SK-N-SH (cell line): Measurements from ENCODE around the gene IWS1.

Experiments
- CTCF ChIP-seq: fragments of 200-600 bp; sonication (generic); IDR thresholded peaks from 2 replicates; pipeline ENCODE4 v1.6.1; 2017; ENCODE audit warnings: antibody characterized with exemption, mild to moderate bottlenecking, moderate library complexity
- EP300 ChIP-seq, 2 experiments: IDR thresholded peaks; 2 replicates each; pipeline versions ENCODE4 v1.4.0 to v1.6.1; 2012; ENCODE audit warnings: borderline replicate concordance in 1 of 2, low read depth in 1 of 2, low read length in 1 of 2
- EZH2phosphoT487 ChIP-seq: fragments of 200-600 bp; sonication (generic); IDR thresholded peaks from 2 replicates; pipeline ENCODE4 v1.6.1; 2017; ENCODE audit warnings: low read depth, mixed run types, mild to moderate bottlenecking, antibody characterized with exemption, moderate library complexity, borderline replicate concordance
- FOSL2 ChIP-seq: IDR thresholded peaks from 2 replicates; pipeline ENCODE4 v1.4.0; 2012; ENCODE audit warnings: low read depth, mild to moderate bottlenecking, moderate library complexity, borderline replicate concordance
- GABPA ChIP-seq: IDR thresholded peaks from 2 replicates; pipeline ENCODE4 v1.4.0; 2012; ENCODE audit warnings: low read depth, mild to moderate bottlenecking
- MAX ChIP-seq: IDR thresholded peaks from 2 replicates; pipeline ENCODE4 v1.4.0; 2012; ENCODE audit warnings: low read depth
- POLR2AphosphoS5 ChIP-seq: IDR thresholded peaks from 2 replicates; pipeline ENCODE4 v1.6.1; 2012; ENCODE audit warnings: low read depth, low read length
- REST ChIP-seq: IDR thresholded peaks from 2 replicates; pipeline ENCODE4 v1.6.1; 2012; ENCODE audit warnings: mild to moderate bottlenecking, low read depth, low read length, moderate library complexity
- SIN3A ChIP-seq: IDR thresholded peaks from 2 replicates; pipeline ENCODE4 v1.6.1; 2012; ENCODE audit warnings: low read depth, mild to moderate bottlenecking, low read length, moderate library complexity, borderline replicate concordance
- SMC3 ChIP-seq: IDR thresholded peaks from 2 replicates; pipeline ENCODE4 v1.6.1; 2012; ENCODE audit warnings: low read depth, low read length, improper control_type of control experiment

GRCh38 chr2:127479866-127480743 lies 46.2 kb downstream of the IWS1 start:
- TF ChIP-seq EP300 (IDR thresholded peaks at IDR 0.05; ENCODE audit: borderline replicate concordance in 1 of 2, low read depth in 1 of 2, low read length in 1 of 2) (no peak), REST (no peak), CTCF (no peak), SIN3A (no peak), EZH2phosphoT487 (no peak), FOSL2 (no peak), MAX (no peak), POLR2AphosphoS5 (no peak), GABPA (no peak), SMC3 (no peak)
